ENCODE measurements around the gene STK4.

GRCh38 chr20:45085289-45085688 lies 119.0 kb downstream of the STK4 start:
- TF ChIP-seq CTCF (IDR thresholded peaks at IDR 0.05; ENCODE audit: low read depth, low read length) = no peak
- TF ChIP-seq POLR2A (IDR thresholded peaks at IDR 0.05; ENCODE audit: extremely low read depth, insufficient read length) = no peak

Measured in NB4 (cell line).